ENCODE data around the gene CMTM6. TPM values are rescaled to one million over a fixed set of nuclear protein-coding genes. Genes with fewer than 3 reads are reported as not detected.

CMTM6 gene
- total RNA-seq, 4 donors from 2014 or later: 63.8 to 124 (median 71.3) TPM

- no peaks in the 10 kb centered on the region for H3K9me3 ChIP-seq
- WGBS, 2 donors: 95% methylated on average over 2 of the region's 2 CpGs
- no peak overlapping the region for H3K4me3 ChIP-seq (replicated peaks in 1 of 3)
- H3K4me1 ChIP-seq: no peaks in the 10 kb centered on the region
- intact Hi-C loops (cut with DNase I): no loop called here
- peaks cover 0 to 5% of the 10 kb centered on the region in 2 donors for H3K36me3 ChIP-seq
- no peaks in the 10 kb centered on the region for H3K27me3 ChIP-seq
- no peak overlapping the region for H3K27ac ChIP-seq
- TF ChIP-seq POLR2A (IDR thresholded peaks at IDR 0.05): no peak
- TF ChIP-seq CTCF (IDR thresholded peaks at IDR 0.05): no peak
- DNase-seq: no peak
These were observed 42.2 kb upstream of the CMTM6 start for GRCh38 chr3:32544894-32545293.

- WGBS, 2 donors: 97 to 98% methylated on average over 2 of the region's 2 CpGs
- intact Hi-C loops (cut with DNase I): no loop called here
- H3K4me3 ChIP-seq (replicated peaks in 1 of 3): no peak overlapping the region
- no peaks in the 10 kb centered on the region for H3K4me1 ChIP-seq
- TF ChIP-seq POLR2A (IDR thresholded peaks at IDR 0.05) (no peak), CTCF (IDR thresholded peaks at IDR 0.05) (no peak)
- H3K36me3 ChIP-seq: peaks cover 0 to 11% of the 10 kb centered on the region in 2 donors
- H3K27me3 ChIP-seq: no peaks in the 10 kb centered on the region
- DNase-seq: no peak
- H3K27ac ChIP-seq: no peak overlapping the region
- no peaks in the 10 kb centered on the region for H3K9me3 ChIP-seq
These were observed 40.2 kb upstream of the CMTM6 start for GRCh38 chr3:32542807-32543206.

- TF ChIP-seq CTCF (IDR thresholded peaks at IDR 0.05) (no peak), POLR2A (IDR thresholded peaks at IDR 0.05) (no peak)
- intact Hi-C loops (cut with DNase I): no loop called here
- Histone ChIP-seq H3K27ac (no peak overlapping the region), H3K4me3 (replicated peaks in 1 of 3) (no peak overlapping the region), H3K27me3 (no peaks in the 10 kb centered on the region), H3K36me3 (peaks cover 0 to 11% of the 10 kb centered on the region in 2 donors), H3K9me3 (no peaks in the 10 kb centered on the region), H3K4me1 (no peaks in the 10 kb centered on the region)
- no peak for DNase-seq
- WGBS, 2 donors: 95 to 96% methylated on average over 4 of the region's 4 CpGs
These were observed 38.2 kb upstream of the CMTM6 start for GRCh38 chr3:32540899-32541298.

GRCh38 chr3:32532434-32532833 lies 29.8 kb upstream of the CMTM6 start:
- no peak for TF ChIP-seq CTCF (IDR thresholded peaks at IDR 0.05)
- no peak for TF ChIP-seq POLR2A (IDR thresholded peaks at IDR 0.05)
- peaks cover 13 to 16% of the 10 kb centered on the region in 2 donors for H3K36me3 ChIP-seq
- H3K4me3 ChIP-seq (replicated peaks in 1 of 3): no peak overlapping the region
- no peak overlapping the region for H3K27ac ChIP-seq
- H3K9me3 ChIP-seq: no peaks in the 10 kb centered on the region
- intact Hi-C loops (cut with DNase I): no loop called here
- no peaks in the 10 kb centered on the region for H3K4me1 ChIP-seq
- DNase-seq: no peak
- no peaks in the 10 kb centered on the region for H3K27me3 ChIP-seq
- 98 to 100% methylated on average over 1 of the region's 1 CpG for WGBS, 2 donors

GRCh38 chr3:32531010-32531647 lies 28.5 kb upstream of the CMTM6 start:
- H3K36me3 ChIP-seq: peaks cover 26 to 29% of the 10 kb centered on the region in 2 donors
- TF ChIP-seq POLR2A (IDR thresholded peaks at IDR 0.05) (no peak), CTCF (IDR thresholded peaks at IDR 0.05) (no peak)
- H3K27ac ChIP-seq: no peak overlapping the region
- no peak for DNase-seq
- H3K27me3 ChIP-seq: no peaks in the 10 kb centered on the region
- no peaks in the 10 kb centered on the region for H3K9me3 ChIP-seq
- H3K4me3 ChIP-seq (replicated peaks in 1 of 3): no peak overlapping the region
- intact Hi-C loops (cut with DNase I): no loop called here
- H3K4me1 ChIP-seq: no peaks in the 10 kb centered on the region
